WERI-Rb-1 (cell line): ENCODE data around the gene FAM98B.

Experiments
- DNase-seq: peaks from one replicate; pipeline ENCODE4 v3.0.0-alpha.2; 2020
- H3K27ac ChIP-seq: fragments of 250-450 bp; sonication (Bioruptor Pico); 2 replicates; pipeline ENCODE4 v1.5.1; 2020; ENCODE audit warnings: mild to moderate bottlenecking, moderate library complexity
- H3K27me3 ChIP-seq: fragments of 250-450 bp; sonication (Bioruptor Pico); 2 replicates; pipeline ENCODE4 v1.5.1; 2021; ENCODE audit warnings: mild to moderate bottlenecking, low read depth, moderate library complexity; ENCODE audit not compliant: insufficient read depth, severe bottlenecking
- H3K36me3 ChIP-seq: fragments of 250-450 bp; sonication (Bioruptor Pico); 2 replicates; pipeline ENCODE4 v1.5.1; 2020; ENCODE audit warnings: mild to moderate bottlenecking, moderate library complexity
- H3K4me3 ChIP-seq: 2 replicates; pipeline ENCODE4 v1.5.1; 2011; ENCODE audit warnings: low read depth, mild to moderate bottlenecking, control low read depth, low read length
- H3K9me3 ChIP-seq: fragments of 250-450 bp; sonication (Bioruptor Pico); 2 replicates; pipeline ENCODE4 v1.5.1; 2021; ENCODE audit warnings: mild to moderate bottlenecking, moderate library complexity; ENCODE audit not compliant: severe bottlenecking
- CTCF ChIP-seq: IDR thresholded peaks from 2 replicates; pipeline ENCODE4 v1.5.1; 2011; ENCODE audit warnings: low read depth, mild to moderate bottlenecking, control low read depth, inconsistent platforms, low read length

FAM98B gene

GRCh38 chr15:38453971-38454695 is at the start of gene FAM98B:
FAM98B (plus strand) TSS chr15:38454127; CDS start chr15:38454162, 35 bp downstream.
- Histone ChIP-seq H3K9me3 (no peaks in the 10 kb centered on the region), H3K36me3 (peaks cover 3% of the 10 kb centered on the region; the same call in 1 of the 2 replicates), H3K27ac (peak within 1 kb of the TSS; percentile 93), H3K27me3 (no peaks in the 10 kb centered on the region), H3K4me3 (peak within 1 kb of the TSS; percentile 87)
- 0 out of 2 replicates have a peak, but pooled peaks have one; percentile 1 for TF ChIP-seq CTCF
- DNase-seq = peak; percentile 90

- Histone ChIP-seq H3K27ac (no peak overlapping the region), H3K27me3 (peaks cover 7% of the 10 kb centered on the region), H3K4me3 (no peak overlapping the region), H3K9me3 (no peaks in the 10 kb centered on the region), H3K36me3 (no peaks in the 10 kb centered on the region)
- no peak for DNase-seq
- no peak for TF ChIP-seq CTCF
Observed at GRCh38 chr15:38406436-38406835, 47.5 kb upstream of the FAM98B start.

GRCh38 chr15:38408576-38408975 is 45.4 kb upstream of the FAM98B start:
- no peaks in the 10 kb centered on the region for H3K36me3 ChIP-seq
- H3K27ac ChIP-seq = no peak overlapping the region
- H3K27me3 ChIP-seq = peaks cover 10% of the 10 kb centered on the region
- DNase-seq = no peak
- no peak overlapping the region for H3K4me3 ChIP-seq
- no peak for TF ChIP-seq CTCF
- no peaks in the 10 kb centered on the region for H3K9me3 ChIP-seq

- Histone ChIP-seq H3K27me3 (peaks cover 12% of the 10 kb centered on the region), H3K36me3 (no peaks in the 10 kb centered on the region), H3K9me3 (no peaks in the 10 kb centered on the region), H3K27ac (no peak overlapping the region), H3K4me3 (no peak overlapping the region)
- TF ChIP-seq CTCF = no peak
- DNase-seq = no peak
Observed at GRCh38 chr15:38411902-38412301, 42.0 kb upstream of the FAM98B start.

- no peak for DNase-seq
- no peaks in the 10 kb centered on the region for H3K9me3 ChIP-seq
- H3K36me3 ChIP-seq = no peaks in the 10 kb centered on the region
- H3K27ac ChIP-seq = no peak overlapping the region
- TF ChIP-seq CTCF = no peak
- H3K4me3 ChIP-seq = no peak overlapping the region
- H3K27me3 ChIP-seq = peaks cover 16% of the 10 kb centered on the region
Observed at GRCh38 chr15:38412466-38412865, 41.5 kb upstream of the FAM98B start.

- no peak overlapping the region for H3K4me3 ChIP-seq
- no peaks in the 10 kb centered on the region for H3K9me3 ChIP-seq
- DNase-seq = peak; percentile 33
- H3K27ac ChIP-seq = no peak overlapping the region
- H3K36me3 ChIP-seq = no peaks in the 10 kb centered on the region
- H3K27me3 ChIP-seq = peaks cover 11% of the 10 kb centered on the region
- TF ChIP-seq CTCF = peak; percentile 61
Observed at GRCh38 chr15:38414357-38414756, 39.6 kb upstream of the FAM98B start.
